Islet precursor cell (in vitro differentiated cells): Measurements from ENCODE around the gene C1orf159.
A peak's percentile ranks its signal among the peaks of the same experiment; 100 is the strongest.

Experiments
- DNase-seq: peaks from one replicate; pipeline ENCODE4 v3.0.0-alpha.2; 2018

C1orf159 gene

GRCh38 chr1:1090424-1091343 lies 25.2 kb downstream of the C1orf159 start:
- no peak for DNase-seq

GRCh38 chr1:1089731-1090423 lies 26.0 kb downstream of the C1orf159 start:
- DNase-seq: peak; percentile 50

- peak; percentile 46 for DNase-seq
Measured at GRCh38 chr1:1088801-1089680, 26.8 kb downstream of the C1orf159 start.

GRCh38 chr1:1088029-1088800 lies 27.7 kb downstream of the C1orf159 start:
- peak; percentile 45 for DNase-seq

- peak; percentile 46 for DNase-seq
Measured at GRCh38 chr1:1087351-1088028, 28.4 kb downstream of the C1orf159 start.

- DNase-seq: peak; percentile 41
Measured at GRCh38 chr1:1086911-1087341, 29.0 kb downstream of the C1orf159 start.

GRCh38 chr1:1085911-1086841 lies 29.7 kb downstream of the C1orf159 start:
- peak; percentile 50 for DNase-seq

- peak; percentile 49 for DNase-seq
Measured at GRCh38 chr1:1085171-1085841, 30.6 kb downstream of the C1orf159 start.

GRCh38 chr1:1084372-1085170 lies 31.3 kb downstream of the C1orf159 start:
- DNase-seq: peak; percentile 51

- peak; percentile 53 for DNase-seq
Measured at GRCh38 chr1:1083416-1084371, 32.2 kb downstream of the C1orf159 start.

GRCh38 chr1:1082776-1083415 lies 33.0 kb downstream of the C1orf159 start:
- peak; percentile 50 for DNase-seq

GRCh38 chr1:1082239-1082775 lies 33.6 kb downstream of the C1orf159 start:
- DNase-seq: peak; percentile 57

GRCh38 chr1:1081311-1082238 lies 34.3 kb downstream of the C1orf159 start:
- peak; percentile 31 for DNase-seq

- peak; percentile 71 for DNase-seq
Measured at GRCh38 chr1:1080951-1081310, 35.0 kb downstream of the C1orf159 start.

GRCh38 chr1:1080122-1080757 lies 35.6 kb downstream of the C1orf159 start:
- peak; percentile 96 for DNase-seq
